Anterior cingulate cortex (tissue), 58 donors: ENCODE results near the gene SLC37A3.
"Not testable (repeated sequence)": the region's sequence is repeated elsewhere in the genome, so short reads cannot be mapped to it uniquely, and the experiment has no call there.

Source experiments
- DNase-seq, 58 donors: peaks; one replicate each; lab custom pipeline; 2025; lab: John Stamatoyannopoulos, UW

SLC37A3 gene

DNA sequence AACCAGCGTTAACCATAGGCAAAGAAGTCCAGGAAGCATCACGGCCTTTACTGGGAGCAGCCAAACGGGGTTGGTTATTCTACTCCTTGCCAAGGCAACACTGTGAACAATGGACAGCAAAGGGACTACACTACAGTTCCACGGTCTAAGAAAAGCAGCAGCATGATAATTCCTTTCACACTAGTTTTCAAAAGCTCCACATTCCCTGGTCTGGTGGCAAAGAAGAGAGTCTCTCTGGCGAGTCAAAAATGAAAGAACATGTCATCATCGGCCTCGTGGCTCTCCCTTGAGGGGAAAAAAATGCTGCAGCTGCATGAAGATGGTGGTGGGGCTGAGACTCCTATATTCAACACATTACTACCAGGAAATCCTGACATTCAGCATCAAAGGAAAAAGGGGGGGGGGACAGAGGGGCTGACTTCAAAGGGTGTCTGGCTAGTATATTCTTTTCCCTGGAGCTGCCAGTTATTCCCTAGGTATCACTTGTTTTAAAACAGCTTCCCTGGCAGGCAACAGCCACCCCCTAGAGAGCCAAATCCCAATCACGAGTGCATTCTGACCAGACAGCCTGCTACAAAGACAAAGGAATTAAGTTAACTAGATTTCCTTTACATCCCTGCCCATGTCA lies 49.1 kb downstream of the SLC37A3 start:
- DNase-seq: peak in 13 of 58 donors; percentile 2 to 59 (median 22)

DNA sequence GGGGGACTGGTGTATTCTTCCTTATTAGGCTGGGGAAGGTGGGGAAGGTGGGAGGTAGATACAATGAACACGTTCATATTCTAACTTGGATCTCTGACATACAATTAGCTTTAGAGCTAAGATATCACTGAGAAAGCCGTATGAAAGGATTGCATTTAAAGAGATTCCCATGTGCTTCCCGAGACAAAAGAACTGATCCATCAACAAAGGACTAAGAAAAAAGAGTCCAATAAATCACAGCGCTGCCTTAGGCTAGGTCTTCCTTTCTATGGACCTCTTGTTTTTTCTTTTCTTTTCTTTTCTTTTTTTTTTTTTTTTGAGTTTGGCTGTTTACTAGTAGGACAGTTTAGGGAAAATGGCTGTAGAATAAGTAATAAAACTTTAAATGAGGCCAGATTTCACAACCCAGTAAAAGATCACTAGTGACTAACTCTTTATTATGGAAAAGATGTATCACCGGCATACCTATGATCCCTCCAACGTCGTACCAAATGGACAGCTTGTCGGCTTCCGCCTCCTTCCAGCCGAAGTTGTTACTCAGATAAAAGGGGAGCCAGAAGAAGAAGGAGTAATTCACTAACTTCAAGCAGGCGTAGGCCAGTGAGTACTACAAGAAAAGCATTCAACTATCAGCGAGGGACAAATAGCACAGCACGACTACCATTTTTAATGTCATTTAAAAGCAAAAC lies 50.0 kb downstream of the SLC37A3 start:
- DNase-seq: no peak

DNA sequence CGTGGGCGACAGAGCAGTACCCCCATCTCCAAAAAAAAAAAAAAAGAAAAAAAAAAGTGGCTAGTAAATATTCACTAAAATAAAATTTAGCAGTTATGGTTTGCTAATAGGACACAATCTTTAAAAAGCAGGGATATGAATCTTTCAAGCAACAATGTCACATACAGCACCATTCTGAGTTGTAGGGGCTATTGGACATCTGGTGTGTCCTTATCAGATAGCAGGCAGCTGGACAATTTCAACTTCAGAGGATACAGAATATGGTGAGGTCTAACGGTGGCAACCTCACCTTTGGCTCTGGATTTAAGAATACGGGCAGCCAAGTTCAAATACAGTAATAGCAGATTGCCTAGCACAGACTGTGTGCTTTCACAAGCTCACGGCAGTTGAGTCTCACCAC lies 51.1 kb downstream of the SLC37A3 start:
- DNase-seq: no peak

DNA sequence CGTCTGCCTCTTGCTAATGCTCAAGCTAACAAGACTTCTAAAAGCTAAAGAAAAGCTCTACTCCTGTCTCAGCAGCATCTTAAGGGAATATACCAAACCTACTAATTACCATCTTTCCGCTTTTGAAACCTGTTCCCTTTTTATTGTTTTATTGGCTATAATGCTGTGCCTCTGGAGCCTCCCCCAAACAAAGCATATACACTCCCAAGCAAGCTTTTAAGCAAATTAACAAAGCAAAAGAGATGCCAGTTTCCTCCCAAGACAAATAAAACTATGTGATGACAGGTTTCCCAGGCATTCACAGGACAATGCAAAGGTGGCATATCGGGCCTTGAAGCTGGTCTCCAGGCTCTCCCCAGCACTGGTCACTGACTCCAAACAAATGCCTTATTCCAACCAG lies 52.9 kb downstream of the SLC37A3 start:
- no peak for DNase-seq

DNA sequence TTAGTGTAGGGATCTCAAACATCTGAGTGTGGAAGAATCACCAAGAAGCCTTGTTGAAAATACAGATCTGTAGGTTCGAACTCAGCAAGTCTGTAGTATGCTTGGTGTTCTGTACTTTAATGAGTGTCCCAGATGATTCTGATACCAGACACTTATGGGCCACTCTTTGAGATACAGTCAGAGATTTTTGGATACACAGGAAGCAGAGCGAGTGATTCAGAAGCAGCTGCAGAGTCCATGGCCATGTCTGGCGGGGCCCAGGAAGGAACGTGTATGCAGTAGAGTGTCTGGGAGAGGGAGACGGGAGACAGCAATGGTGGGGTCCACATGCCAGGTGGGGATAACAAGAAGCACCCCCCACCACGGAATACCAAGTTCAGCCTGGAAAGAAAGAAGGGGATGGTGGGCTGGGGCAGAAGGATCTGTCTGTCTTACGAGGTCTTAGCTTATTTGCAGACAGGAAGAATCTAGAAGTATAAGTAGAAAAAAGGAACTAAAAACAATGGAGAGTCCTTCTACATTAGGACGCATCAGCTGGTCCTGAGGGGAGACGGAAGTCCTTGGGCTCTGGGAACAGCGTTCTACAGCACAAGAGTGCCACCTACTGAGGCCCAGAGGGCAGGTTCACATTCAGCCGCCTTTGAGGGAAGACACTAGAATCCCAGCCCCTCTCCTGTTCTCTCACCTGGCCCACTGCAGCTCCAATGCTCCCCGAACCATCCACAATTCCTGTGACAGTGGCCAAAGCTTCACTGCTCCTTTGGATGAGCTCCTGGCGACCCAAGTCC lies 55.4 kb downstream of the SLC37A3 start:
- DNase-seq: peak in 37 of 58 donors; percentile 1 to 62 (median 27)

DNA sequence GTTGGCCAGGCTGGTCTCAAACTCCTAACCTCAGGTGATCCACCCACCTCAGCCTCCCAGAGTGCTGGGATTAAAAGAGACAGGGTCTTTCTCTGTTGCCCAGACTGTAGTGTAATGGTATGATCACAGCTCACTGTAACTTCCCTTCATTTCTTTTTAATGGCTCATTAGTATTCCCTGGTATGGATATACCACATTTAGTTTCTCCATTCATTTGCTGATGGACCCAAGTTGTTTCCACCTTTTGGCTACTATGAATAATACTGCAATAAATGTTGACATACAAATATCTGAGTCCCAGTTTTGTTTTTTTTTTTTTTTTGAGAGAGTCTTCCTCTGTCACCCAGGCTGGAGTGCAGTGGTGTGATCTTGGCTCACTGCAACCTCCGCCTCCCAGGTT lies 59.4 kb downstream of the SLC37A3 start:
- DNase-seq: not testable (repeated sequence)

DNA sequence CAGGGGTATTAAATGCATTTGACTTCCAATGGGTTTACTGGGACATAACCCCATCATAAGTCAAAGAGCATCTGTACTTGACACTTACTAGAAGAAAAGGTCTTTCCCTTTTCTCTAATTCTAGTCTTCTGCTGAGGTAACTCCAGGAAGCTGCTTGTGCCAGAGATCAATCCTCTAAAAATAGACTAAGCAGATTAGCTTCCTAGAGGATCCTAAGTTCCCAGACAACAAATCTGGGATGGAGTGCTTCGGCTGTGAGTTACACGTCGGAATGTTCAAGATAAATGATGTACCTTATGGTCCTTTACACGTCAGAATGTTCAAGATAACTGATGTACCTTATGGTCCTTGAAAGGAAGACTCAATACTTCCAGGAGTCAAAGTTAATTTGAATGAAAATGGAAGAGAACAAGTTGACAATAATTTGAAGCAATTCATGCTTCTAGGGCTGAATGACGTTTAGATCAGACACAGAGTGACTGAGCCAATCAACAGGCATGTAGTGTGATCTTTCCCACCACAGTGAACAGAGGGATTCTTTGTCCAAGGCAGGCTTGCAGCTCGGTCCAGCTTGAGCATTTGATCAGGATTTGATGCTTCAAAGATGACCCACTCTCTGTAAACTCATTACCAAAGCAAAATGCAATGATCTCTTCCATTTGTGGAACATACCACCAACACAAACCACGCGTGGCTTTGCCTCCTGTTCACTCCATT lies 63.8 kb downstream of the SLC37A3 start:
- DNase-seq: peak in 25 of 58 donors; percentile 2 to 69 (median 32)

DNA sequence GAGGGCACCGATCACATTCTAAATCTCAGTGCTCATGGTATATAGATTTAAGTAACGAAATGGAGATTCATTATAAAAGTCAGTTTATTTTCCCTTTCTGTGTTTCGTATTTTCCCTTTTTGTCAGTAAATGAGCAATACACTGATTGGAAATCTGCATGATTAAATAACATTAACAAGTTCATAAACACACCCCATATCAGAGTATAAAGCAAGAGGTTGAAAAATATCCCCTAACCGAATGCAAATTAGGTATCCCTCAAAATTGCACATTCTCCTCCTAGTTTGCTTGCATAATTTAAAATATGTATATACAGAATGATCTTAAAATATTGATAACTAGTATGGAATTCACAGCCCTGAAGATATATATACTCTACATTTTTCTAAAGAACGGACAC lies 64.6 kb downstream of the SLC37A3 start:
- no peak for DNase-seq

DNA sequence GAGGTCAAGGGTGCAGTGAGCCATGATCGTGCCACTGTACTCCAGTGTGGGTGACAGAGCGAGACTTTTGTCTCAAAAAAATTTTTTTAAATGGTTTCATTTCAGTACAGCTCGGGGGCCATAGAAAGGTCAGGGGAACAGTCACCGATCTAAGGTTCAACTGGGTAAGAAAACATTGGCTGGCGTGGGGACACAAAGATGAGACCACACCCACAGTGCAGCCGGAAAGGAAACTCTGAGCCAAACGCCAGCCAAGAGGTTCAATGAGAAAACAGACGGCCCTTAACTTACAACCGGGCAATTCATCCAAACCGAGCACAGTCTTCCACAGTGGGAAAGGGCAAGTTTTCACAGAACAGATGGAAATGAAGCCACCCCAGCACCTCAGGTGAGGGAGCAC lies 65.1 kb downstream of the SLC37A3 start:
- DNase-seq: no peak

DNA sequence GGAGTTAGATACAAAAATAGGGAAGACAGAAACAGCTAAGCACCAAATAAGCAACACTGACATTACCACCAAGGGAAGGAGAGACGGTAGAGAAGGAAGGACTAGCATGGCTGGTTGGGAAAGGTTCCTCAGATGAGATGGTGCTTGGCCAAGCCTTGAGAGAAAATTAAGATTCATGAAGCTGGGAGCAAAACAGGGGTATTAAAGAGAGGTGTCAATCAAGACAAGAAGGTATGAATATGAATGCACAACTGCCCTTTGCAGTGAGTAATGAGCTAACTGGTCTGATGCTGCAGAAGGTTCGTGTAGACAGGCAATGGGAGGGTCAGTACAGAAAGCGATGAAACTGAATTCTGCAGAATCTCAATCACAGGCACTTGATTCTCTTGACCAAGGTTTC lies 67.7 kb downstream of the SLC37A3 start:
- DNase-seq: no peak

DNA sequence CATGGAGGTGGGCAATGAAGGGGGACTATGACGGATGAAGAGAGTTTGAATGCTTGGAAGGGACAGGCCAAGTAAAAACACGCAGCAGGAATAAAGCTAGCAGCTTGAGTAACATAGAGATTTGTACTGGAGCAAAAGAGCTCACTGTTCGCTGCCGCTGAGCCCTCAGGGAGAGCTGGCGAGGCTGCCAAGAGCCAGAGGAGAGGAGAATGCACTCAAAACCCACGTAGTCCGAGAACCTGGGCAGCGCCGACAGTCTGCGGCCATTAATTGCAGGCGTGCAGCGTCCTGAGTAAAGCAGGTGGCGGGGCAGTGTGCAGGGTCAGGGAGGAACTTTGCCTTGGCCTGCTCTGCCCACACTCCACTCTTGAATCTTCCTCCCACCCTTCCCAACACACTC lies 68.2 kb downstream of the SLC37A3 start:
- DNase-seq: peak in 34 of 58 donors; percentile 3 to 60 (median 25)

DNA sequence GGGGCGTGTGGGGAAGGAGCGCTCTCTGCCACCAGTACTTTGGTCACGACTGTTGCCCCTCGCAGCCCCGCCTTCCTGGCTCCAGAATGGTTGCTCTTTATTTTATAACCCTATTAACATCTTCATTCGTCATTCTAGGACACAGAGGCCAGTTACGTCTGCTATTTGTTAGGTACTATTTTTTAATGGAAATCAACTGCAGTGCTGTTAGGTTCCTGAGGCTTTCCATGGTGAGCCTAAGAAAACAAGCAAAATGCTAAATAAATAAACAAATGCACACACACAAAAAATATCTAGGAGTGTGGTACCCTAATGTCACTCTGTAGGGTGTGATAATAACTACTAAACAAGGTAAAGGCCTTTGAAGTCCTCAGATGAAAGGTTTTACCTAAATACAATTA lies 71.1 kb downstream of the SLC37A3 start:
- DNase-seq: no peak

DNA sequence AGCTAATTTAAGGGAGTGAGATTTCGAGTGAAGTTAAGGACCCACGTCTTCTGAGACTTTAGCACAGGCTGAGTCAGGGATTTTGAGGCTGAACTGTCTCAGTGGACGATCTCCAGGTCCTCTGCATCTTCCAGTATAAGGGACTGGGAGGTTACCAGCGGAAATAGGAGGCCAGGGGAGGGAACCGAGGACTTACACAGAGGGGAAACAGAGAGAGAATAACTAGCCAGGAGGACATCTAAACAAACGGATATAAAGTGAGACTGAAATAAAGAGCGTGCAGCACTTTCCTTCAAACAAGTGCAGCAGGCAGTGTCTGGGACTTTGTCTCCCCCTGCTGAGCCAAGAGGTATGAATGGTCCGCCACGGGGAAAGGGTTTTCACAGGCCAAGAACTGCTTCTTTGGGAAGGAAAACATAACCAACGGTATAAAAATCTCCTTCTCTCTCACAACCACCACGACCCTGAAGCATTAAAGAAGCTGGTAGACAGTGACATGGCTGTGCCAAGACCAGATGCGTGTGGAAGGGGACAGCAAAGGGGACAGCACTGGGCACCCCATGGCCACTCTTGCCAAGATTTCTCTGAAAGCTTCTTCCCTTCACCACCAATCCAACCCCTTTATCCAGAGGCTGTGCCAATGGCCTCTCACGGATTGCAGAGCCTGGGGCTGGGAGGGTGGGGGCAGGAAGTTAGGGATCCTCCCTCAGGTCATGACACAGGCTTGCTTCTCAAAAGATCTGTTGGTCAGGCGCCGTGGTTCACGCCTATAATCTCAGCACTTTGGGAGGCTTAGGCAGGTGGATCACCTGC lies 72.0 kb downstream of the SLC37A3 start:
- DNase-seq: peak in 51 of 58 donors; percentile 7 to 81 (median 48)

DNA sequence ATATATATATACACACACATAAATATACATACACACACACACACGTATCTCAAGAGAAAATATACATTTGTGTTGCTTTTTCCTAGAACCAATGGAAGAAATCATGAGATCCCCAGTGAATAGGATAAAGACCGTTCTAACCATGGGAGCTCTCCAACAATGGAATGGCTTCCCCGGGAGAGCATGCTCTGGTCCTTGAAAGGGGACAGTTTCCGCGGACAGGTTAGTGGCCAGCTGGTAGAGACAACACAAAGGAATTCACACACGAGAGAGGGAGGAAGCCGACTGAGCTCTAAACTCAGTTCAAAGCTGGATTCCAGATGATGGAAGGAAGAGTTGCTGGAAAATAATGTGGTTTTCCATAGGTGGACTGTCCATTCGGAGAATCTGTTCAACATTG lies 72.7 kb downstream of the SLC37A3 start:
- DNase-seq: no peak

DNA sequence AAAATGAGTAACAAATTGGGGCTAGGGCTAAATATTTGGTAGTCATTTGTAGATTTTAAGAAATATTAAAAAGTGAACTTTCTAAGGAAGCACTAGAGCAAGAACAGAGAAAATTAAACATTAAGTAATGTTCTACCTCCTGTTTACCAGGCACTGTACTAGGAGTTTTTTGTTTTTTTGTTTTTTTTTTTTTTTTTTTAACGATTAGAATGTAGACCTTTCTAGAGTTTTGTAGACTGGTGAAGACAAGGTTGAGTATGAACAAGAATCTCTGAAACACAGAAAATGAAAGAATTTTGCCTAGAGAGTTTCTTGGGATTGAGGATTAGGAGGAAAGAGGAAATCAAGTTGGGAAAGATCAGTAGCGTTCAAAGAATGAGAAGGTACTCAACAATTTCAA lies 73.6 kb downstream of the SLC37A3 start:
- DNase-seq: no peak

DNA sequence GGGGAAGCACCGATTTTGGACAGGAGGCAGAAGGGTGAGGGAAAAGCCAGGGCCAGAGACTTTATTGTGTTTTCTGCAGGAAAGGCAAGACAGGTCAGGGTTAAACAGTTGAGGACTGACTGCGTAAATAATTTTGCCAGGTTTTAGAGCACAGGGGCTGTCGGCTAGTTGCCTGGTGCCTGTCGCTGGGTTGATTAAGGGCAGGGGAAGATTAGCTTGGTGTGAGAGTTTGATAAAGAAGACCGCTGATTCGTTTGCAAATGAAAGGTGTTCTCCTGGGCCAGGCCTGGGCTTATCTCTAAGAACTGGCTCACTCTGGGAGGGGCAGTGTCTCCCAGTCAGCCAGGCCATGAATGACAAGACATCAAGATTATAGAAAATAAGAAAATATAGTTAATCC lies 75.6 kb downstream of the SLC37A3 start:
- DNase-seq: no peak

DNA sequence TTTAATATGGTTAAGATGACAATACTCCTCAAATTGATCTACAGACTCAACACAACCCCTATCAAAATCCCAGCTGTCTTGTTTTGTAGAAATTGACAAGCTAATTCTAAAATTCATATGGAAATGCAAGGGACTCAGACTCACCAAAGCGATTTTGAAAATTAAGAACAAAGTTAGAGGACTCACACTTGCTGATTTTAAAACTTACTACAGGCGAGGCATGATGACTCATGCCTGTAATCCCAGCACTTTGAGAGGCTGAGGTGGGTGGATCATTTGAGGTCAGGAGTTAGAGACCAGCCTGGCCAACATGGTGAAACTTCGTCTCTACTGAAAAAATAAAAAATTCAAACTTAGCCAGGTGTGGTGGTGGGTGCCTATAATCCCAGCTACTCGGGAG lies 78.3 kb downstream of the SLC37A3 start:
- not testable (repeated sequence) for DNase-seq

DNA sequence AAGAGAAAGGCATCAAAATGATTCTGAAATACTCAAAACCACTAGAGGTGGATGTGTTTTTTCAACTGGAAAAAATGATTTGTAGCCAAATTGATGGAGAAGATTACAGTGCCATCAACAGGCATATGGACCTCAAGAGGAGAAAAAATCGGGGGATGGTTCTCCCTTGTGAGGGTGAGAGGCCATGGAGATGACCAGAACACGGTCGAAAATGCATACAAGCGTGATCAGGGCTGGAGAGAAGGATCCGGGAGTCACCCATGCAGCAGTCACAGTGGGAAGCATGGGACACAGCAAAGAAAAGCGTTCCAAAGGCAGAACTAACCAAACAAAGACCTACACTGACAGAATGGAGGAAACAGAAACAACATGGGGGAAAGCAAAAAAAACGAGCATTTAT lies 80.3 kb downstream of the SLC37A3 start:
- no peak for DNase-seq

DNA sequence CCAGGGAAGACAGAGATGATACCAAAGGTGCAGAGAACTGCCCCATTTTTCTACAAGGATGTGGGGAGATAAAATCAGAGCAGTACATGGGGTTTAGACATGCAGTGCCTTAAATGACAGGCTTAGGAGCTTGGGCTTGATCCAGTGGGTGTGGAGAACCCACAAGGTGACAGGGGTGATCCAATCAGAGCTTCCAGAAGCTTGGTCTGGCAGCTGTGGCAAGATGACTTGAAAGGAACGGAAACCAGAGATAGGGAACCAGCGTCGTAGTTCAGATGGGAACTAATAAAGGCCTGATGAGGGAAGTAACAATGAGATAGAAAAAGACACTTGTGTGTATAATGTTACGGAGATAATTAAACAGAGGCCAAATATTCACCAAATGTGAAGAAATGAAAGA lies 80.7 kb downstream of the SLC37A3 start:
- peak in 1 of 58 donors; percentile 3 for DNase-seq

DNA sequence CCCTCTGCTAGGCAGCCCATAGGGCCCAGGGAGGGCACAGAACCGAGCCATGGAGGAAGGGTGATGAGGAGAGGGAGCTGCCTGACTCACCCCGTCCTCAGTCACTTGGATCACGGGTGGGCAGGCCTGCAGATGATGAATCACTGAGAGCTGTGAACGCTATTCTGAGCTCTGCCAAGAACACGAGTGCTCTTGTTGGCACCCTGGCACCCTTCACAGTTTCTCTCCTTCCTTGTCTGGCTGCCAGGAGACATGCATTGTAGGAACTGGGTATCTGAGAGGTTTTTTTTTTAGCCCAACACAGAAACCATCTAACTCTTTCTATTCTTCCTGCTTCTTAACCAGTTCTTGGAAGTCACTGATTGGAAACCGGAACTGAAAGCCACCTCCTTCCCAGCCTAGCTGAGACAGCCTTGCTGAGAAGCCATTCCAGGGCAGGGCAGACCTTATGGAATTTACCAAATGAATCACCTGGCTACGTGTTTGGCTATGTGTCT lies 82.1 kb downstream of the SLC37A3 start:
- peak; percentile 14 to 91 (median 70) for DNase-seq
